Stimulated activated CD8-positive, alpha-beta memory T cell treated with anti-CD3 and anti-CD28 coated beads, Interleukin-15, amount 100 ng/mL, for 48 hours (primary cell): ENCODE measurements around the gene NCOA1.

Experiments used
- DNase-seq, 2 donors: peaks; one replicate each; pipeline ENCODE4 v3.0.0-alpha.2; 2020; ENCODE audit warnings: low read depth in 2 of 2

NCOA1 gene

GRCh38 chr2:24742730-24743129, 251.7 kb downstream of the NCOA1 start:
- no peak for DNase-seq

- no peak for DNase-seq
Measured at GRCh38 chr2:24743924-24744323, 252.9 kb downstream of the NCOA1 start.

- DNase-seq, result no peak
Measured at GRCh38 chr2:24744356-24744755, 253.3 kb downstream of the NCOA1 start.

GRCh38 chr2:24745825-24746224, 254.8 kb downstream of the NCOA1 start:
- DNase-seq, result no peak

- DNase-seq, result no peak
Measured at GRCh38 chr2:24747299-24747698, 256.2 kb downstream of the NCOA1 start.

- no peak for DNase-seq
Measured at GRCh38 chr2:24749069-24749691, 258.1 kb downstream of the NCOA1 start.

GRCh38 chr2:24754985-24755705, 264.1 kb downstream of the NCOA1 start:
- no peak for DNase-seq

- no peak for DNase-seq
Measured at GRCh38 chr2:24756789-24757188, 265.7 kb downstream of the NCOA1 start.

GRCh38 chr2:24761866-24762265, 270.8 kb downstream of the NCOA1 start:
- no peak for DNase-seq

- no peak for DNase-seq
Measured at GRCh38 chr2:24762518-24762917, 271.5 kb downstream of the NCOA1 start.

- no peak for DNase-seq
Measured at GRCh38 chr2:24763843-24764242, 272.8 kb downstream of the NCOA1 start.

- peak in 1 of 2 donors; percentile 3 for DNase-seq
Measured at GRCh38 chr2:24766609-24767008, 275.6 kb downstream of the NCOA1 start.

- no peak for DNase-seq
Measured at GRCh38 chr2:24768013-24768412, 277.0 kb downstream of the NCOA1 start.

- DNase-seq, result no peak
Measured at GRCh38 chr2:24768601-24769000, 277.5 kb downstream of the NCOA1 start.

GRCh38 chr2:24771061-24771460, 280.0 kb downstream of the NCOA1 start:
- DNase-seq, result no peak

GRCh38 chr2:24771764-24772586, 280.9 kb downstream of the NCOA1 start:
- no peak for DNase-seq

GRCh38 chr2:24774373-24774772, 283.3 kb downstream of the NCOA1 start:
- no peak for DNase-seq

GRCh38 chr2:24779116-24779515, 288.1 kb downstream of the NCOA1 start:
- no peak for DNase-seq

GRCh38 chr2:24783641-24784040, 292.6 kb downstream of the NCOA1 start:
- DNase-seq, result no peak

- no peak for DNase-seq
Measured at GRCh38 chr2:24785671-24786321, 294.7 kb downstream of the NCOA1 start.

GRCh38 chr2:24787532-24787931, 296.5 kb downstream of the NCOA1 start:
- DNase-seq, result no peak

- DNase-seq, result no peak
Measured at GRCh38 chr2:24788816-24789215, 297.8 kb downstream of the NCOA1 start.
